ENCODE measurements around the gene NFIA.
A peak's percentile ranks its signal among the peaks of the same experiment; 100 is the strongest.

Gene NFIA

DNA sequence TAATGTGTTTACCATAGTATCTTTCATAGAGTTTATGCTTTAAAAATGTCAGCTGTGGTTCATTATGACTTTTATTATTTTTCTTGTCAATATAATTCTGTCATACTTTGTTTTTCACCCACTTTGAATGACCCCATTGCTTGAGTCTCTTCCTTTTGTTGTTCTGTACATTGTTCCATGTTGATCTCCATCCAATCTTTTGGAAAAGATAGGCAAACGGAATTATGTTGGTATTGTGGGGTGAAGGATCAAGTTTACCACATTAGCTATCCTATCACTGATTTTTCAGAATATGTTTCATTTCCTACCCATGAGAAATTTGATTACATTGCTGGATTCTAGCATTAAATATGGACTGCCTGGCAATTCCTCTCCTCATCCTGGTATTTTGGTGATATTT, 196.6 kb downstream of the NFIA start:
- H3K9ac ChIP-seq (ENCODE audit: low read depth, low read length) = no peak overlapping the region
- no peak overlapping the region for H3K4me3 ChIP-seq (ENCODE audit: low read length)
- H3K4me2 ChIP-seq (ENCODE audit: low read length) = no peak overlapping the region
- no peaks in the 10 kb centered on the region for H3K36me3 ChIP-seq (ENCODE audit: insufficient read depth, low read length)
- H3K27me3 ChIP-seq (ENCODE audit: control insufficient read depth, insufficient read depth, low read length) = no peaks in the 10 kb centered on the region
- peaks cover 7% of the 10 kb centered on the region for H3K4me1 ChIP-seq (ENCODE audit: control insufficient read depth, insufficient read depth, low read length)
- H3K9me3 ChIP-seq (replicated peaks; ENCODE audit: low read length) = no peaks in the 10 kb centered on the region

DNA sequence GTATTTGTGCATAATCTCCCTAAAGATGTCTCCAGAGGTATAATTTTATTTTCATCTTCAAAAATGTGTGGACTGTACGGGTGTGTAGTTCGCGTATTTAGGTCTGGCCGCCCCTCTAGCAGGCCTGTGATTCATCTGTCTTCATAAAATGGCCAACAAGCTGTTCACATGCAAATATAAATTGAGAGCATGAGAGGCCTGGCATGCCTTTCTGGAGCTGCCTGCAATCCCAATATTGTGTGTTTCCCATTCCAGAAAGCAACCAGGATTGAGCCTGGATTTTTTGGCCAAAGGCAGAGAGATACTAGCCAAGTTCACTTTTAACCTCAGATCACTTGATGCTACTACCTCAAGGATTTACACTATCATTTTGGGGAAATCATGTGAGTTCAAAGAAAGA, 197.2 kb downstream of the NFIA start:
- Histone ChIP-seq H3K36me3 (ENCODE audit: insufficient read depth, low read length) (no peaks in the 10 kb centered on the region), H3K4me3 (ENCODE audit: low read length) (no peak overlapping the region), H3K27me3 (ENCODE audit: control insufficient read depth, insufficient read depth, low read length) (no peaks in the 10 kb centered on the region), H3K9ac (ENCODE audit: low read depth, low read length) (no peak overlapping the region), H3K4me1 (ENCODE audit: control insufficient read depth, insufficient read depth, low read length) (peaks cover 7% of the 10 kb centered on the region), H3K9me3 (replicated peaks; ENCODE audit: low read length) (no peaks in the 10 kb centered on the region), H3K4me2 (ENCODE audit: low read length) (no peak overlapping the region)

GRCh38 chr1:61280452-61280851, 198.1 kb downstream of the NFIA start:
- Histone ChIP-seq H3K36me3 (ENCODE audit: insufficient read depth, low read length) (no peaks in the 10 kb centered on the region), H3K9ac (ENCODE audit: low read depth, low read length) (no peak overlapping the region), H3K27me3 (ENCODE audit: control insufficient read depth, insufficient read depth, low read length) (no peaks in the 10 kb centered on the region), H3K9me3 (replicated peaks; ENCODE audit: low read length) (no peaks in the 10 kb centered on the region), H3K4me3 (ENCODE audit: low read length) (no peak overlapping the region), H3K4me2 (ENCODE audit: low read length) (no peak overlapping the region), H3K4me1 (ENCODE audit: control insufficient read depth, insufficient read depth, low read length) (peaks cover 13% of the 10 kb centered on the region)

DNA sequence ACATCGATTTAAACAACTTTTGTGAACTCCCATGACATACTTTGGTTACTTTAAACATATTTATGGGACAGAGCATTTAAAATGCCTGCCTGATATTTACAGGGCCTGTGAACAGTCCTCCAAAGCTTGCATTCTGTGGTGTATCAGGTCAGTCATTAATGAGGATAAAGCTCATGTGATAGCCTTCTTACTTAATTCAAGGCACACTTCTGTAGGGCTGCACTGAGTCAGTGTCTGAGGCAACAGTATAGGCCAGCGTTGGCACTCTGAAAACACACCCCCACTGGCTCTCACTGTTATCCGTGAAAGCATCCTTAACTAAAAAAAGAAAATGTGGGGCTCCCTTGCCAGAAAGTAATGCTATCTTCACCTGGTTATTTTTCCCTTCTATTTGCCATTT, 200.0 kb downstream of the NFIA start:
- no peak overlapping the region for H3K9ac ChIP-seq (ENCODE audit: low read depth, low read length)
- H3K36me3 ChIP-seq (ENCODE audit: insufficient read depth, low read length) = no peaks in the 10 kb centered on the region
- no peak overlapping the region for H3K4me3 ChIP-seq (ENCODE audit: low read length)
- no peak overlapping the region for H3K4me2 ChIP-seq (ENCODE audit: low read length)
- H3K9me3 ChIP-seq (replicated peaks; ENCODE audit: low read length) = no peaks in the 10 kb centered on the region
- H3K27me3 ChIP-seq (ENCODE audit: control insufficient read depth, insufficient read depth, low read length) = no peaks in the 10 kb centered on the region
- H3K4me1 ChIP-seq (ENCODE audit: control insufficient read depth, insufficient read depth, low read length) = peaks cover 30% of the 10 kb centered on the region

GRCh38 chr1:61284248-61284854, 202.0 kb downstream of the NFIA start:
- Histone ChIP-seq H3K27me3 (ENCODE audit: control insufficient read depth, insufficient read depth, low read length) (no peaks in the 10 kb centered on the region), H3K36me3 (ENCODE audit: insufficient read depth, low read length) (no peaks in the 10 kb centered on the region), H3K4me2 (ENCODE audit: low read length) (no peak overlapping the region), H3K9ac (ENCODE audit: low read depth, low read length) (no peak overlapping the region), H3K4me1 (ENCODE audit: control insufficient read depth, insufficient read depth, low read length) (peaks cover 40% of the 10 kb centered on the region), H3K4me3 (ENCODE audit: low read length) (no peak overlapping the region), H3K9me3 (replicated peaks; ENCODE audit: low read length) (no peaks in the 10 kb centered on the region)

DNA sequence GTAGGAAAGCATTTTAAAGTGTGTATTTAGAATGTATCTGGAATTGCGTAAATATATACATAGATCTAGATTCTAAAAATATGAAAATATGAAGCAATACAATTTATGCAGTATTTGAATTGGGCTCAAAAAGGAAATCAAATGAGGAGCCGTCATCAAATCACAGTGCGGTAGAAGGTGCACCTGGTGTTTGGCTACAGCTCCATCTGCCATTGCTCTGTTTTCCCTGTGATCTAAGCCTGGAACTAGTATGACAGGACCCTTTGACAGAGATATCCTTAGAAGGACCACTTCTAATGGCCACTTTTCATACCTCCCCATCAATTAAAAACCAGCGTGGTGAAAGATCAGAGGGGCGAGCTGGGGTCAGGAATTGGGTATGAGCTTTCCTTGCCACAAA, 202.6 kb downstream of the NFIA start:
- H3K4me1 ChIP-seq (ENCODE audit: control insufficient read depth, insufficient read depth, low read length) = peaks cover 40% of the 10 kb centered on the region

DNA sequence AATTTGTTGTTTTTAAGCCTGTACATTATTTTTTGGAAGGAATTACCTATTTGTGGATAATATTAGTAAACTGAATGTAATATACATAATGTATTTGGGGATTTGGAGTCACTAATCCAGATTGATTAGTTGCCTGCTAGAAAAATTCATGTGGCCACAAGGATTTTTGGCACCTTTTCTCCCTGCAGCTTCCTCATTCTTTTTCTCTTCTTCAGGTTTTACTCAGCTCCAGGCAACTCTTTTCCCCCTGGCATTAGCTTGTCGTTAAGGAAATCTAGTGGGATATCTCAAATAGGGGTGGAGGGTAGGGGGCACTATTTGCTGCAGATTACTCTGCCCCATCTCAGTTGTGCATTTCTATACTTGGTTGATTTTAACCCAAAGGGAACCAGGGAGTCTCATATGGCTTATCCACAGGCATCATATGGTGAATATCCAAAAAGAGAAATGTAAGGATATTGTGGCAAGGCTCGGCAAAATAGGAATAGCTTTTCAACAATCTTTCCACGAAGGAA, 203.1 kb downstream of the NFIA start:
- Histone ChIP-seq H3K4me1 (ENCODE audit: control insufficient read depth, insufficient read depth, low read length) (peaks cover 40% of the 10 kb centered on the region), H3K4me3 (ENCODE audit: low read length) (no peak overlapping the region), H3K27me3 (ENCODE audit: control insufficient read depth, insufficient read depth, low read length) (no peaks in the 10 kb centered on the region), H3K4me2 (ENCODE audit: low read length) (peak overlapping the region; percentile 8), H3K9me3 (replicated peaks; ENCODE audit: low read length) (no peaks in the 10 kb centered on the region), H3K9ac (ENCODE audit: low read depth, low read length) (peak overlapping the region; percentile 49), H3K36me3 (ENCODE audit: insufficient read depth, low read length) (no peaks in the 10 kb centered on the region)

More for the DNA sequence above, 202.6 kb downstream of the NFIA start:
- Histone ChIP-seq H3K4me2 (ENCODE audit: low read length) (no peak overlapping the region), H3K9me3 (replicated peaks; ENCODE audit: low read length) (no peaks in the 10 kb centered on the region), H3K9ac (ENCODE audit: low read depth, low read length) (no peak overlapping the region), H3K4me3 (ENCODE audit: low read length) (no peak overlapping the region), H3K36me3 (ENCODE audit: insufficient read depth, low read length) (no peaks in the 10 kb centered on the region), H3K27me3 (ENCODE audit: control insufficient read depth, insufficient read depth, low read length) (no peaks in the 10 kb centered on the region)

GRCh38 chr1:61287014-61287413, 204.7 kb downstream of the NFIA start:
- Histone ChIP-seq H3K4me3 (ENCODE audit: low read length) (peak overlapping the region; percentile 29), H3K27me3 (ENCODE audit: control insufficient read depth, insufficient read depth, low read length) (no peaks in the 10 kb centered on the region), H3K4me2 (ENCODE audit: low read length) (peak overlapping the region; percentile 55), H3K9me3 (replicated peaks; ENCODE audit: low read length) (no peaks in the 10 kb centered on the region), H3K4me1 (ENCODE audit: control insufficient read depth, insufficient read depth, low read length) (peaks cover 39% of the 10 kb centered on the region), H3K36me3 (ENCODE audit: insufficient read depth, low read length) (no peaks in the 10 kb centered on the region), H3K9ac (ENCODE audit: low read depth, low read length) (peak overlapping the region; percentile 69)

- peak overlapping the region; percentile 63 for H3K4me2 ChIP-seq (ENCODE audit: low read length)
- H3K4me1 ChIP-seq (ENCODE audit: control insufficient read depth, insufficient read depth, low read length) = peaks cover 34% of the 10 kb centered on the region
- no peaks in the 10 kb centered on the region for H3K9me3 ChIP-seq (replicated peaks; ENCODE audit: low read length)
- H3K9ac ChIP-seq (ENCODE audit: low read depth, low read length) = peak overlapping the region; percentile 69
- no peaks in the 10 kb centered on the region for H3K36me3 ChIP-seq (ENCODE audit: insufficient read depth, low read length)
- no peaks in the 10 kb centered on the region for H3K27me3 ChIP-seq (ENCODE audit: control insufficient read depth, insufficient read depth, low read length)
- H3K4me3 ChIP-seq (ENCODE audit: low read length) = peak overlapping the region; percentile 22
Observed at GRCh38 chr1:61287734-61288133, 205.4 kb downstream of the NFIA start.

- H3K9ac ChIP-seq (ENCODE audit: low read depth, low read length) = no peak overlapping the region
Observed at GRCh38 chr1:61289232-61290098, 207.1 kb downstream of the NFIA start.

GRCh38 chr1:61290525-61290924, 208.2 kb downstream of the NFIA start:
- Histone ChIP-seq H3K27me3 (ENCODE audit: control insufficient read depth, insufficient read depth, low read length) (no peaks in the 10 kb centered on the region), H3K4me2 (ENCODE audit: low read length) (no peak overlapping the region), H3K4me3 (ENCODE audit: low read length) (no peak overlapping the region), H3K36me3 (ENCODE audit: insufficient read depth, low read length) (no peaks in the 10 kb centered on the region), H3K9me3 (replicated peaks; ENCODE audit: low read length) (no peaks in the 10 kb centered on the region), H3K4me1 (ENCODE audit: control insufficient read depth, insufficient read depth, low read length) (peaks cover 44% of the 10 kb centered on the region), H3K9ac (ENCODE audit: low read depth, low read length) (no peak overlapping the region)

More at GRCh38 chr1:61289232-61290098, 207.1 kb downstream of the NFIA start:
- Histone ChIP-seq H3K4me3 (ENCODE audit: low read length) (no peak overlapping the region), H3K4me1 (ENCODE audit: control insufficient read depth, insufficient read depth, low read length) (peaks cover 50% of the 10 kb centered on the region), H3K9me3 (replicated peaks; ENCODE audit: low read length) (no peaks in the 10 kb centered on the region), H3K4me2 (ENCODE audit: low read length) (no peak overlapping the region), H3K36me3 (ENCODE audit: insufficient read depth, low read length) (no peaks in the 10 kb centered on the region), H3K27me3 (ENCODE audit: control insufficient read depth, insufficient read depth, low read length) (no peaks in the 10 kb centered on the region)

Data from skeletal muscle satellite cell (primary cell).